Transverse colon (tissue), 3 donors: ENCODE measurements around the gene CYP4F22.

Experiments
- CTCF ChIP-seq, 5 experiments: fragments of 200-600 bp in 3 of 5; fragments of 450-650 bp in 2 of 5; sonication (generic) in 3 of 5; IDR thresholded peaks; 1 replicate in 2 of 5; 2 replicates in 3 of 5; pipeline ENCODE4 v1.5.1; 2016 to 2017; ENCODE audit warnings: antibody characterized with exemption in 5 of 5, inconsistent platforms in 3 of 5, mild to moderate bottlenecking in 2 of 5, moderate library complexity in 1 of 5
- EP300 ChIP-seq: sonication (generic); formaldehyde crosslinking; IDR thresholded peaks from one replicate; pipeline ENCODE4 v1.6.1; 2017; ENCODE audit warnings: antibody characterized with exemption, low read depth
- POLR2A ChIP-seq: fragments of 450-650 bp; IDR thresholded peaks from one replicate; pipeline ENCODE4 v1.6.1; 2016; ENCODE audit warnings: antibody characterized with exemption, mild to moderate bottlenecking, moderate library complexity

DNA sequence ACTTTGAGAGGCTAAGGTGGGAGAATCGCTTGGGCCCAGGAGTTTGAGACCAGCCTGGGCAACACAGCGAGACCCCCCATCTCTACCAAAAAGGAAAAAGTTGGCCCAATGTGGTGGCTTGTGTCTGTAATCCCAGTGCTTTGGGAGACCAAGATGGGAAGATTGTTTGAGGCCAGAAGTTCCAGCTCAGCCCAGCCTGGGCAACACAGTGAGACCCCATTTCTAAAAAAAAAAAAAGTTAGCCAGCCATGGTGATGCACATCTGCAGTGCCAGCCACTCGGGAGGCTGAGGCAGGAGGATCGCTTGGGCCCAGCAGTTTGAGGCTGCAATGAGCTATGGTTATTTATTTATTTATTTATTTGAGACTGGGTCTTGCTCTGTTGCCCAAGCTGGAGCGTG lies 41.3 kb downstream of the CYP4F22 start:
- TF ChIP-seq EP300 (no peak), CTCF (IDR thresholded peaks at IDR 0.05) (no peak), POLR2A (no peak)
